ENCODE data around the gene KCNMA1. TPM values are rescaled to one million over a fixed set of nuclear protein-coding genes. Genes with fewer than 3 reads are reported as not detected.

KCNMA1 gene
- total and polyA plus RNA-seq, 2 donors from 2014 or later = 4.2 to 8.9 TPM

DNA sequence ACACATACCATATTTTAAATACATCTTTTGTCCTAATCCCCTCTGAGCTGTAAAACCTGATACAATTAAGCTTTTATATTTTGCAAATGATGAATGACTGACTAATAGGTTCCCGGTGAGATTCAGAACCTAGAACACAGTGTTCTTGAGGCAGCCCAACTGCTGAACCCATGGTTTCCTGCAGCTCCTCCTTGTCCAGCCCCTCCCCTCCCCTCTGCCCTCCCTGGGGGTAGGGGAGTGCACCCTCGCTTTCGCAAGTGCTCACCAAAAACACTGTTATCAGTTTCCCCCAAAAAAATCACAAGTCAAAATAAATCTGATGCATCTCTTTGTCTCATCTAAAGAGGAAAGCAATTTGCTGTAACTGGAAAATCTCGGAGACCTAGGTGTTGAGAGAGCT, 602.8 kb downstream of the KCNMA1 start:
- no peak for DNase-seq
- no peak overlapping the region for H3K27ac ChIP-seq (ENCODE audit: low read depth in 2 of 2, low read length in 2 of 2)
- TF ChIP-seq, protein P1, sequence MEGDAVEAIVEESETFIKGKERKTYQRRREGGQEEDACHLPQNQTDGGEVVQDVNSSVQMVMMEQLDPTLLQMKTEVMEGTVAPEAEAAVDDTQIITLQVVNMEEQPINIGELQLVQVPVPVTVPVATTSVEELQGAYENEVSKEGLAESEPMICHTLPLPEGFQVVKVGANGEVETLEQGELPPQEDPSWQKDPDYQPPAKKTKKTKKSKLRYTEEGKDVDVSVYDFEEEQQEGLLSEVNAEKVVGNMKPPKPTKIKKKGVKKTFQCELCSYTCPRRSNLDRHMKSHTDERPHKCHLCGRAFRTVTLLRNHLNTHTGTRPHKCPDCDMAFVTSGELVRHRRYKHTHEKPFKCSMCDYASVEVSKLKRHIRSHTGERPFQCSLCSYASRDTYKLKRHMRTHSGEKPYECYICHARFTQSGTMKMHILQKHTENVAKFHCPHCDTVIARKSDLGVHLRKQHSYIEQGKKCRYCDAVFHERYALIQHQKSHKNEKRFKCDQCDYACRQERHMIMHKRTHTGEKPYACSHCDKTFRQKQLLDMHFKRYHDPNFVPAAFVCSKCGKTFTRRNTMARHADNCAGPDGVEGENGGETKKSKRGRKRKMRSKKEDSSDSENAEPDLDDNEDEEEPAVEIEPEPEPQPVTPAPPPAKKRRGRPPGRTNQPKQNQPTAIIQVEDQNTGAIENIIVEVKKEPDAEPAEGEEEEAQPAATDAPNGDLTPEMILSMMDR (IDR thresholded peaks at IDR 0.05; ENCODE audit: borderline replicate concordance, extremely low read depth, insufficient read depth) = no peak
- FAIRE-seq = no peak
- no peaks in the 10 kb centered on the region for H3K9me3 ChIP-seq (ENCODE audit: control insufficient read depth in 2 of 3, insufficient read depth in 1 of 3, low read length in 3 of 3)
- no peak overlapping the region for H3K9ac ChIP-seq (ENCODE audit: low read length in 3 of 3)
- H3K36me3 ChIP-seq (ENCODE audit: control insufficient read depth in 2 of 3, insufficient read depth in 3 of 3, low read length in 3 of 3) = no peaks in the 10 kb centered on the region
- no peak overlapping the region for H3K4me3 ChIP-seq (ENCODE audit: low read length in 3 of 3)
- peaks cover 0 to 12% (median 0%) of the 10 kb centered on the region in 3 donors for H3K4me1 ChIP-seq (ENCODE audit: control insufficient read depth in 2 of 3, insufficient read depth in 2 of 3, low read depth in 1 of 3, low read length in 3 of 3)
- H3K27me3 ChIP-seq (ENCODE audit: control insufficient read depth, insufficient read depth, low read length) = no peaks in the 10 kb centered on the region
- intact Hi-C loops (cut with DNase I) = no loop called here

GRCh38 chr10:77034240-77034639, 603.4 kb downstream of the KCNMA1 start:
- intact Hi-C loops (cut with DNase I) = no loop called here
- Histone ChIP-seq H3K4me3 (ENCODE audit: low read length in 3 of 3) (no peak overlapping the region), H3K27ac (ENCODE audit: low read depth in 2 of 2, low read length in 2 of 2) (no peak overlapping the region), H3K27me3 (ENCODE audit: control insufficient read depth, insufficient read depth, low read length) (no peaks in the 10 kb centered on the region), H3K36me3 (ENCODE audit: control insufficient read depth in 2 of 3, insufficient read depth in 3 of 3, low read length in 3 of 3) (no peaks in the 10 kb centered on the region), H3K9ac (ENCODE audit: low read length in 3 of 3) (no peak overlapping the region), H3K9me3 (ENCODE audit: control insufficient read depth in 2 of 3, insufficient read depth in 1 of 3, low read length in 3 of 3) (no peaks in the 10 kb centered on the region), H3K4me1 (ENCODE audit: control insufficient read depth in 2 of 3, insufficient read depth in 2 of 3, low read depth in 1 of 3, low read length in 3 of 3) (peaks cover 0 to 16% (median 0%) of the 10 kb centered on the region in 3 donors)
- TF ChIP-seq, protein P1 (IDR thresholded peaks at IDR 0.05; ENCODE audit: borderline replicate concordance, extremely low read depth, insufficient read depth) = no peak
- peak in 1 of 5 donors; percentile 49 for DNase-seq
- no peak for FAIRE-seq

DNA sequence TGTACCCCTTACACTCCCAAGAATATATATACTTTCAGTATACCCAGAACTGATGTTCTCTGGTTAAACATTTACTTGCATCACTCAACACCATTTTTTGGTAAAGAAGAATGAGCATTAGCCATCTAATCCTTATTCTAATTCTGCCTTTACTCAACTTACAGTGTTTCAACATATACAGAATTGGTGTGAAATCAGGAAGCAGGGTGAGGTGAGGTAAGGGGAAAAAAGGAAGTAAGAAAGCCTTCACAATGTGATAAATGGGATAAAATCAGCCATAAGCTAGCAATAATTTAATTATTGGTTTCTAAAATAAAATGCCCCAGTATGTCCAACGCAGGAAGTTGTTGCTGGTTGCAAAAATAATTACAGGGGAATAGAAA, 605.4 kb downstream of the KCNMA1 start:
- no peak overlapping the region for H3K4me3 ChIP-seq (ENCODE audit: low read length in 3 of 3)
- no peaks in the 10 kb centered on the region for H3K36me3 ChIP-seq (ENCODE audit: control insufficient read depth in 2 of 3, insufficient read depth in 3 of 3, low read length in 3 of 3)
- no peaks in the 10 kb centered on the region for H3K9me3 ChIP-seq (ENCODE audit: control insufficient read depth in 2 of 3, insufficient read depth in 1 of 3, low read length in 3 of 3)
- no peak for FAIRE-seq
- H3K4me1 ChIP-seq (ENCODE audit: control insufficient read depth in 2 of 3, insufficient read depth in 2 of 3, low read depth in 1 of 3, low read length in 3 of 3) = peaks cover 0 to 19% (median 0%) of the 10 kb centered on the region in 3 donors
- intact Hi-C loops (cut with DNase I) = no loop called here
- no peak overlapping the region for H3K27ac ChIP-seq (ENCODE audit: low read depth in 2 of 2, low read length in 2 of 2)
- no peak for DNase-seq
- TF ChIP-seq, protein P1 (IDR thresholded peaks at IDR 0.05; ENCODE audit: borderline replicate concordance, extremely low read depth, insufficient read depth) = no peak
- no peak overlapping the region for H3K9ac ChIP-seq (ENCODE audit: low read length in 3 of 3)
- no peaks in the 10 kb centered on the region for H3K27me3 ChIP-seq (ENCODE audit: control insufficient read depth, insufficient read depth, low read length)

Measured in kidney (tissue), 14 donors.